Parathyroid adenoma (tissue), 2 donors: Measurements from ENCODE around the gene TMEM120B.

Source experiments
- H2AFZ ChIP-seq: fragments of 300-600 bp; sonication (generic); one replicate; pipeline ENCODE4 v1.7.0; 2017; ENCODE audit warnings: antibody characterized with exemption, mild to moderate bottlenecking
- H3K27ac ChIP-seq: fragments of 300-600 bp; sonication (generic); one replicate; pipeline ENCODE4 v1.7.0; 2017
- H3K27me3 ChIP-seq: fragments of 300-600 bp; sonication (generic); one replicate; pipeline ENCODE4 v1.7.0; 2017; ENCODE audit warnings: low read length; ENCODE audit not compliant: control insufficient read depth, insufficient read depth
- H3K36me3 ChIP-seq: fragments of 300-600 bp; sonication (generic); one replicate; pipeline ENCODE4 v1.7.0; 2017; ENCODE audit warnings: low read length; ENCODE audit not compliant: control insufficient read depth, insufficient read depth
- H3K4me1 ChIP-seq: fragments of 300-600 bp; sonication (generic); one replicate; pipeline ENCODE4 v1.7.0; 2017; ENCODE audit warnings: control low read depth
- H3K4me2 ChIP-seq: fragments of 300-600 bp; sonication (generic); one replicate; pipeline ENCODE4 v1.7.0; 2017; ENCODE audit warnings: low read length
- H3K4me3 ChIP-seq: fragments of 300-600 bp; sonication (generic); one replicate; pipeline ENCODE4 v1.7.0; 2017; ENCODE audit warnings: low read depth, low read length
- H3K79me2 ChIP-seq: fragments of 300-600 bp; sonication (generic); one replicate; pipeline ENCODE4 v1.7.0; 2017; ENCODE audit warnings: control low read depth
- H3K9ac ChIP-seq: fragments of 300-600 bp; sonication (generic); one replicate; pipeline ENCODE4 v1.7.0; 2017; ENCODE audit warnings: mild to moderate bottlenecking
- H3K9me3 ChIP-seq: fragments of 300-600 bp; sonication (generic); one replicate; pipeline ENCODE4 v1.7.0; 2017; ENCODE audit warnings: low read length; ENCODE audit not compliant: control insufficient read depth
- TF ChIP-seq, protein P1 (sequence below): fragments of 300-600 bp; sonication (generic); IDR thresholded peaks from one replicate; pipeline ENCODE4 v1.7.0; 2017; ENCODE audit warnings: antibody characterized with exemption, mild to moderate bottlenecking
- donor health status: primary hyperparathyroidism.

TMEM120B gene

DNA sequence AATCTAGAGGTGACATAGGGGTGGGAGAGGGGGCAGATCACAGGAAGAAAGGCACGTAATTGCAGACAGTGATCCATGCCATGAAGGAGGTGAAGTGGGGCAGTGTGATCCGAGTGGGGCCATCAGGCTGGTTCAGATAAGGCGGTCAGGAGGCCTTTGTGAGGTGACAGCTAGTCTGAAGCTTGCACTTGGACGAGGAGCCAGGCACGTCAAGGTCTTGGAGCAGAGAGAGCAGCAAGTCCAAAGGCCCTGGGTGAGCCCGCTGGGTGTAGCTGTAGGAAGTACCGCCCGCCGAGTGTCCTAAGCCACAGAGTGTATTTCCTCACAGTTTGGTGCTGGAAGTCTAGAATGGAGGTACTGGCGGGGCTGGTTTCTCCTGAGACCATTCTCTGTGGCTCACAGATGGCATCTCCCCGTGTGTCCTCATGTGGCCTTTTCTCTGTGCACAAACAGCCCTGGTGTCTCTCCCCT is 57.3 kb downstream of the TMEM120B start:
- no peak overlapping the region for H3K27ac ChIP-seq
- H3K4me1 ChIP-seq = no peaks in the 10 kb centered on the region
- no peaks in the 10 kb centered on the region for H3K36me3 ChIP-seq

DNA sequence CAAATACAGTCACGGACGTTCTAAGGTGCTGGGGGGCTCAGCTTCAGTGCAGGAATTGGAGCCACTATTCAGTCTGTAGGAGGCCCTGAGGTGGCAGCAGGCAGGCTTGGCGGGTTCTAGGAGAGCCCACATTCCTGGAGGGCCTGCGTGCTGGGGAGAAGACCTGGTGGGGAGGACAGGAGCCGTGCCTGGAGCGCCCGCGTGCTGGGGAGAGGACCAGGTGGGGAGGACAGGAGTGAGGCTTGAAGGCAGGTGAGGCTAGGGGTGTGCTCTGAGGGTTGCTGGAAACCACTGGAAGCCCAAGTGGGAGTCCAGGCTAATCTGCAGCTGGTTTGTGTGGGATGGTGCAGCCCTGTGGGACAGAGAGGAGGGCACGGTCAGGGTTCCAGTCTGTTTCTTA is 57.8 kb downstream of the TMEM120B start:
- H3K27ac ChIP-seq = no peak overlapping the region
- no peaks in the 10 kb centered on the region for H3K9me3 ChIP-seq
- no peaks in the 10 kb centered on the region for H3K27me3 ChIP-seq
- H2AFZ ChIP-seq = no peak overlapping the region
- no peak overlapping the region for H3K4me2 ChIP-seq
- H3K4me1 ChIP-seq = no peaks in the 10 kb centered on the region
- TF ChIP-seq, protein P1, sequence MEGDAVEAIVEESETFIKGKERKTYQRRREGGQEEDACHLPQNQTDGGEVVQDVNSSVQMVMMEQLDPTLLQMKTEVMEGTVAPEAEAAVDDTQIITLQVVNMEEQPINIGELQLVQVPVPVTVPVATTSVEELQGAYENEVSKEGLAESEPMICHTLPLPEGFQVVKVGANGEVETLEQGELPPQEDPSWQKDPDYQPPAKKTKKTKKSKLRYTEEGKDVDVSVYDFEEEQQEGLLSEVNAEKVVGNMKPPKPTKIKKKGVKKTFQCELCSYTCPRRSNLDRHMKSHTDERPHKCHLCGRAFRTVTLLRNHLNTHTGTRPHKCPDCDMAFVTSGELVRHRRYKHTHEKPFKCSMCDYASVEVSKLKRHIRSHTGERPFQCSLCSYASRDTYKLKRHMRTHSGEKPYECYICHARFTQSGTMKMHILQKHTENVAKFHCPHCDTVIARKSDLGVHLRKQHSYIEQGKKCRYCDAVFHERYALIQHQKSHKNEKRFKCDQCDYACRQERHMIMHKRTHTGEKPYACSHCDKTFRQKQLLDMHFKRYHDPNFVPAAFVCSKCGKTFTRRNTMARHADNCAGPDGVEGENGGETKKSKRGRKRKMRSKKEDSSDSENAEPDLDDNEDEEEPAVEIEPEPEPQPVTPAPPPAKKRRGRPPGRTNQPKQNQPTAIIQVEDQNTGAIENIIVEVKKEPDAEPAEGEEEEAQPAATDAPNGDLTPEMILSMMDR = no peak
- no peak overlapping the region for H3K4me3 ChIP-seq
- H3K36me3 ChIP-seq = no peaks in the 10 kb centered on the region
- H3K9ac ChIP-seq = no peak overlapping the region
- H3K79me2 ChIP-seq = no peaks in the 10 kb centered on the region

More for the DNA sequence above, 57.3 kb downstream of the TMEM120B start:
- H2AFZ ChIP-seq = no peak overlapping the region
- H3K4me3 ChIP-seq = no peak overlapping the region
- TF ChIP-seq, protein P1 = no peak
- H3K4me2 ChIP-seq = no peak overlapping the region
- no peaks in the 10 kb centered on the region for H3K27me3 ChIP-seq
- no peaks in the 10 kb centered on the region for H3K79me2 ChIP-seq
- H3K9ac ChIP-seq = no peak overlapping the region
- no peaks in the 10 kb centered on the region for H3K9me3 ChIP-seq

DNA sequence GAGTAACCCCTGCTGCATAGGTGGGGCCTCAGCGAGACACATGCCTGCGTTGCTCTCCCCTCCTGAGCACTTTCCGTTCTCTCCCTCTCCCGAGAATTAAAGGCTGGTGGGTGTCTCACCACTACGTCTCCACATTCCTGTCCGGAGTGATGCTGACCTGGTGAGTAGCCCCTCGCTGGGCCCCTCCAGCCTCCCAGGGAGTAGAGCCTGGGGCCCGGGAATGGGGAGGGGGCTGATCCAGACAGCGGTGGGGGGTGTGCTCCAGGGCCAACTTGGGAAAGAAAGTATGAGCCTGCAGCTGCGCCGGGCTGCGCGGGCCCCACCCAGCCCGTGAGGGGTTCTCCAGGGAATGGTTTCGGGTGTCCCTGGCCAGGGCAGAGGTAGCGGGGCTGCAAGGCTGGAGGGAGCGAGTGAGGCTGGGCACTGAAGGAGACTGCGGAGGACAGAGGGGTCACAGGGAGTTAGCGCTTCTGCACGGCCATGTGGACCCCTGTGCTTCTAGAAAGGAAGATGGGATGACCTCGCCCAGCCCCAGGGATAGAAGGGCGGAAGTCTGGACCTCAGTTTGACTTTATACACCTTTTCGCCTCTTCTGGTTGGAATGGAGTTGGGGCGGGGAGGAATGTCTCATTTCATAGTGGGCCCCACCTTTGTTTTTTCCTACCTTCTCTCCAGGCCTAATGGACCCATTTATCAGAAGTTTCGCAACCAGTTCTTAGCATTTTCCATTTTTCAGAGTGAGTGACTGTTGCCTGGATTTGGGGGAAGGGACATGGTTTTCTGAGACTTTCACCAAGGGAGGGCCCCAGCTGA is 58.5 kb downstream of the TMEM120B start:
- Histone ChIP-seq H3K36me3 (no peaks in the 10 kb centered on the region), H3K9me3 (no peaks in the 10 kb centered on the region), H3K79me2 (no peaks in the 10 kb centered on the region), H3K4me2 (no peak overlapping the region), H3K4me3 (no peak overlapping the region), H3K27me3 (no peaks in the 10 kb centered on the region), H3K9ac (no peak overlapping the region), H2AFZ (no peak overlapping the region), H3K27ac (no peak overlapping the region), H3K4me1 (peaks cover 3% of the 10 kb centered on the region)
- TF ChIP-seq, protein P1 = no peak

DNA sequence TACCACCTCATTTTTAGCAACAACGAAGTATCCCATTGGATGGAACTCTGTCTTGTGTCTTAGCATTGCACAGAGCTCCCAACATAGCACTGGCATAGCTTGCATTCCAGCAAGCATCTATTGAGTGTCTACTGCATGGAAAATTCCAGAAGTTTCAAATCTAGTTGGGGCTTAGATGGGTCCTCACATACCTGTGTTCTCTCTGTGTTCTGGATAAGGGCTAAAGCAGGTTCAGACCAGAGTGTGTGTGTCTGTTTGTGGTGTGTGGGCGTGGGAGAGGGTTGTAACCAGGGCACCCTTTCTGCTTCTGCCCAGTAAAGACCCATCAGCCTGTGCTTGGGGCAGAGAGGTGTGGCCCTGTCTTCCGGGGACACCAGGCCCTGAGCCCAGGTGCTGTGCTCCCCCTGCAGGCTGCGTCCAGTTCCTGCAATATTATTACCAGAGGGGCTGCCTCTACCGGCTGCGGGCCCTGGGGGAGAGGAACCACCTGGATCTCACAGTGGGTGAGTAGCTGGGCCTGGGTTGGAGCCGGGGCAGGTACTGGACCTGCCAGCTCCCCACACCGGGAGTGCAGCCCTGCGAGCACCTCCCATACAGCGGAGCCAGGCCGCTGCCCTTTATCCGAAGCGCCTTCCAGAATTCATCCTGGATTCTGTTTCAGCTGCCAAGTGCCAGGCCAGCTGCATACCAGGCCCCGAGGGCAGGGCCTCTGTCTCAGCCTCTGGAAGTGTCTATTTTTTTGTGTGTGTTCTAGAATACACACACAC is 60.6 kb downstream of the TMEM120B start:
- TF ChIP-seq, protein P1 = peak; percentile 87
- no peak overlapping the region for H3K9ac ChIP-seq

More for the DNA sequence above, 60.6 kb downstream of the TMEM120B start:
- Histone ChIP-seq H2AFZ (peak overlapping the region; percentile 69), H3K36me3 (no peaks in the 10 kb centered on the region), H3K4me3 (no peak overlapping the region), H3K4me2 (no peak overlapping the region), H3K79me2 (no peaks in the 10 kb centered on the region), H3K27me3 (no peaks in the 10 kb centered on the region), H3K4me1 (peaks cover 7% of the 10 kb centered on the region), H3K9me3 (no peaks in the 10 kb centered on the region), H3K27ac (no peak overlapping the region)
